ENCODE measurements around the gene HOXA10. TPM values are rescaled to one million over a fixed set of nuclear protein-coding genes. Genes with fewer than 3 reads are reported as not detected.

The HOXA10 gene
- total RNA-seq, 1 donor from 2014 or later: 0.12 TPM

- Mint-ChIP-seq H3K27ac (ENCODE audit: unreplicated experiment) (no peak overlapping the region), H3K27me3 (ENCODE audit: low read depth) (peaks cover 83% of the 10 kb centered on the region), H3K4me1 (ENCODE audit: low read depth) (peaks cover 44% of the 10 kb centered on the region), H3K36me3 (ENCODE audit: low read depth) (peaks cover 4% of the 10 kb centered on the region), H3K9me3 (ENCODE audit: low read depth) (no peaks in the 10 kb centered on the region), H3K4me3 (ENCODE audit: unreplicated experiment) (peak overlapping the region; percentile 66)
- DNase-seq (ENCODE audit: low spot score): peak; percentile 67
- TF ChIP-seq CTCF (IDR thresholded peaks at IDR 0.05): no peak
Measured at GRCh38 chr7:27187475-27188385, 13.6 kb upstream of the HOXA10 start.

GRCh38 chr7:27186668-27187474 is 12.8 kb upstream of the HOXA10 start:
- no peak for DNase-seq (ENCODE audit: low spot score)
- Mint-ChIP-seq H3K27ac (ENCODE audit: unreplicated experiment) (no peak overlapping the region), H3K4me3 (ENCODE audit: unreplicated experiment) (no peak overlapping the region), H3K27me3 (ENCODE audit: low read depth) (peaks cover 80% of the 10 kb centered on the region), H3K9me3 (ENCODE audit: low read depth) (no peaks in the 10 kb centered on the region), H3K4me1 (ENCODE audit: low read depth) (peaks cover 38% of the 10 kb centered on the region), H3K36me3 (ENCODE audit: low read depth) (peaks cover 4% of the 10 kb centered on the region)
- TF ChIP-seq CTCF (IDR thresholded peaks at IDR 0.05): no peak

GRCh38 chr7:27185854-27186667 is 11.9 kb upstream of the HOXA10 start:
- DNase-seq (ENCODE audit: low spot score): peak; percentile 60
- no peak for TF ChIP-seq CTCF (IDR thresholded peaks at IDR 0.05)
- Mint-ChIP-seq H3K4me1 (ENCODE audit: low read depth) (peaks cover 37% of the 10 kb centered on the region), H3K9me3 (ENCODE audit: low read depth) (no peaks in the 10 kb centered on the region), H3K36me3 (ENCODE audit: low read depth) (peaks cover 4% of the 10 kb centered on the region), H3K4me3 (ENCODE audit: unreplicated experiment) (no peak overlapping the region), H3K27ac (ENCODE audit: unreplicated experiment) (no peak overlapping the region), H3K27me3 (ENCODE audit: low read depth) (peaks cover 80% of the 10 kb centered on the region)

GRCh38 chr7:27185013-27185853 is 11.1 kb upstream of the HOXA10 start, which contains the start of gene HOXA11:
HOXA11 (minus strand) TSS chr7:27185232; CDS start chr7:27185144, 88 bp downstream.
- no peak for TF ChIP-seq CTCF (IDR thresholded peaks at IDR 0.05)
- Mint-ChIP-seq H3K36me3 (ENCODE audit: low read depth) (peaks cover 4% of the 10 kb centered on the region), H3K4me3 (ENCODE audit: unreplicated experiment) (peak within 1 kb of the TSS; percentile 63), H3K4me1 (ENCODE audit: low read depth) (peaks cover 39% of the 10 kb centered on the region), H3K27ac (ENCODE audit: unreplicated experiment) (no peak within 1 kb of the TSS), H3K27me3 (ENCODE audit: low read depth) (peaks cover 76% of the 10 kb centered on the region), H3K9me3 (ENCODE audit: low read depth) (no peaks in the 10 kb centered on the region)
- DNase-seq (ENCODE audit: low spot score): peak; percentile 58

Measured in chondrocyte (in vitro differentiated cells).